ENCODE data around the gene FAM98C.

GRCh38 chr19:38384209-38385027 is 18.5 kb upstream of the FAM98C start:
- TF ChIP-seq CTCF (IDR thresholded peaks at IDR 0.05) (peak in 2 of 6 experiments; percentile 18 to 24), POLR2A (IDR thresholded peaks at IDR 0.05) (no peak)

Measured in Peyer's patch (tissue), 4 donors.